Panc1 (cell line): ENCODE measurements around the gene MSX1. TPM values are rescaled to one million over a fixed set of nuclear protein-coding genes. Genes with fewer than 3 reads are reported as not detected.

Source experiments
- ATAC-seq: fragments of 200-7000 bp; cut with Tn5 transposase; 2 replicates; pipeline ENCODE4 v1.9.1; 2020; ENCODE audit warnings: mild to moderate bottlenecking, moderate library complexity
- BruUV-seq: library from RNA; stranded (reverse); fragments of 400-500 nt; replicated peaks from 2 replicates; lab custom pipeline; 2021; lab: Mats Ljungman, UMichigan
- CTCF ChIA-PET: fragments of 300-600 bp; sonication (Branson Sonifier 250); formaldehyde crosslinking; loops from one replicate; lab custom pipeline; 2022; ENCODE audit warnings: antibody characterized with exemption; lab: Charles Lee
- POLR2A ChIA-PET: fragments of 300-600 bp; sonication (Branson Sonifier 250); formaldehyde crosslinking; loops from one replicate; lab custom pipeline; 2022; ENCODE audit warnings: antibody characterized with exemption; lab: Charles Lee
- DNase-seq: peaks from one replicate; pipeline ENCODE4 v3.0.0-alpha.2; 2010; ENCODE audit warnings: low read depth, low spot score
- H3K27ac ChIP-seq: 2 replicates; pipeline ENCODE4 v1.5.1; 2011; ENCODE audit warnings: mild to moderate bottlenecking, low read length, inconsistent platforms
- H3K27me3 ChIP-seq: fragments of 200-500 bp; sonication (Bioruptor generic); 2 replicates; pipeline ENCODE4 v1.6.0; 2014; ENCODE audit warnings: low read length, inconsistent platforms; ENCODE audit not compliant: control insufficient read depth, insufficient read depth
- H3K36me3 ChIP-seq: fragments of 200-500 bp; sonication (Bioruptor generic); 2 replicates; pipeline ENCODE4 v1.5.1; 2014; ENCODE audit warnings: inconsistent platforms, mild to moderate bottlenecking, low read length, moderate library complexity; ENCODE audit not compliant: control insufficient read depth, insufficient read depth
- H3K4me1 ChIP-seq: 2 replicates; pipeline ENCODE4 v1.5.1; 2011; ENCODE audit warnings: inconsistent platforms, mild to moderate bottlenecking, low read length, moderate library complexity; ENCODE audit not compliant: control insufficient read depth, insufficient read depth
- H3K4me3 ChIP-seq, 2 experiments: 2 replicates each; pipeline ENCODE4 v1.5.1; 2011 to 2012; ENCODE audit warnings: low read depth in 2 of 2, low read length in 2 of 2, mild to moderate bottlenecking in 2 of 2, inconsistent platforms in 1 of 2, moderate library complexity in 1 of 2
- H3K9me3 ChIP-seq: fragments of 200-500 bp; sonication (Bioruptor generic); 2 replicates; pipeline ENCODE4 v1.5.1; 2014; ENCODE audit warnings: low read depth, mild to moderate bottlenecking, inconsistent platforms, low read length, moderate library complexity; ENCODE audit not compliant: control insufficient read depth, insufficient read depth
- CTCF ChIP-seq: fragments of 450-650 bp; IDR thresholded peaks from 2 replicates; pipeline ENCODE4 v1.5.1; 2017; ENCODE audit warnings: mild to moderate bottlenecking
- POLR2AphosphoS5 ChIP-seq: IDR thresholded peaks from 2 replicates; pipeline ENCODE4 v1.6.1; 2012; ENCODE audit warnings: mild to moderate bottlenecking, low read depth, low read length, moderate library complexity
- REST ChIP-seq, 2 experiments: IDR thresholded peaks; 2 replicates each; pipeline ENCODE4 v1.6.1; 2011 to 2012; ENCODE audit warnings: low read depth in 2 of 2, control low read depth in 1 of 2, low read length in 1 of 2, mild to moderate bottlenecking in 1 of 2, moderate library complexity in 1 of 2; ENCODE audit not compliant: insufficient read depth in 1 of 2
- SIN3A ChIP-seq: IDR thresholded peaks from 2 replicates; pipeline ENCODE4 v1.6.1; 2012; ENCODE audit warnings: low read depth, mild to moderate bottlenecking, low read length, moderate library complexity, borderline replicate concordance; ENCODE audit not compliant: insufficient read depth
- TCF7L2 ChIP-seq: IDR thresholded peaks from 2 replicates; pipeline ENCODE4 v1.6.1; 2011; ENCODE audit warnings: mild to moderate bottlenecking, low read depth, low read length, inconsistent platforms
- in situ Hi-C: cut with HindIII; loops from 2 replicates; pipeline ENCODE4 v1.10.0; 2016; ENCODE audit warnings: low sequenced_read_pairs, low pct_unique_long_range_greater_than_20kb
- intact Hi-C: fragments of 100-400 bp; cut with micrococcal nuclease; formaldehyde crosslinking; loops from one replicate; pipeline ENCODE4 v1.10.0; 2022; ENCODE audit not compliant: unreplicated experiment
- total RNA-seq: library from RNA; stranded (reverse); gene quantifications from one replicate; pipeline ENCODE4 v1.2.1, GENCODE V29; 2021; ENCODE audit not compliant: unreplicated experiment

The MSX1 gene
- total RNA-seq, 1 experiment from 2014 or later, result 3.4 TPM

DNA sequence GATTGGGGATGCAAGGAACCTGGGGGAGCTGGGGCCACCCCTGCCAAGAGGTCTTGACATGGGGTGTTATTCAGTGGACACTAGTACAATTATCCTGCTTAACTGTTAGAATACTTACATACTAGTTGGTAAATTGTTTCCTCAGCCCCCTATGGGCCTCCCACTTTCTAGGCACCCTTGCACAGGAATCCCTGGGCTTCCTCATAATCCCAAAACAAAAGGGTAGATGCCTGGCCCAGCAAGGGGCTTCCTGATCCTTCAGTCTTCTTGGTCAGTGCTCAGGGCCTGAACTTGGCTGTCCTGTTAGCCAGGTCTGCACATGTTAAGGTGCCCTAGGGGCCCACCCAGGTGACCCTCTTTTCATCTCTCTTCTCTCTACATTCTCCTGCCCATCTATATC lies 48.7 kb upstream of the MSX1 start:
- in situ Hi-C loops (no loop called here), intact Hi-C loops (no loop called here)
- TF ChIP-seq POLR2AphosphoS5 (no peak), CTCF (no peak), SIN3A (no peak)
- DNase-seq, result no peak
- Histone ChIP-seq H3K4me3 (no peak overlapping the region), H3K36me3 (no peaks in the 10 kb centered on the region), H3K27me3 (no peaks in the 10 kb centered on the region; the same call in 1 of the 2 replicates), H3K27ac (no peak overlapping the region), H3K4me1 (no peaks in the 10 kb centered on the region), H3K9me3 (no peaks in the 10 kb centered on the region)
- ChIA-PET CTCF (no interaction called here), POLR2A (interaction anchor here (0.7 kb wide), 1 partner anchor 213 kb away, joined by 3 read pairs; no protein-coding TSS in a partner anchor)
- ATAC-seq, result no peak
- BruUV-seq, result no TSS peak

- POLR2A ChIA-PET, result no interaction called here
- TF ChIP-seq REST (IDR thresholded peaks at IDR 0.05; ENCODE audit: insufficient read depth in 1 of 2, low read depth in 2 of 2, low read length in 1 of 2), result no peak
- TF ChIP-seq CTCF, result no peak
- no peak for TF ChIP-seq TCF7L2
- no peak for DNase-seq
- Histone ChIP-seq H3K27me3 (no peaks in the 10 kb centered on the region; the same call in 1 of the 2 replicates), H3K4me3 (no peak overlapping the region), H3K36me3 (no peaks in the 10 kb centered on the region), H3K27ac (no peak overlapping the region), H3K9me3 (no peaks in the 10 kb centered on the region), H3K4me1 (no peaks in the 10 kb centered on the region)
- CTCF ChIA-PET, result no interaction called here
- BruUV-seq, result no TSS peak
- in situ Hi-C loops, result no loop called here
- ATAC-seq, result no peak
- intact Hi-C loops, result no loop called here
These were observed 47.2 kb upstream of the MSX1 start for GRCh38 chr4:4812145-4812794.
